Stimulated activated naive B cell treated with anti-CD40 and anti-IgM and Interleukin-4, amounts not matched to agents 10 μg/mL and 1 μg/mL and 100 μg/mL, for 72 hours (primary cell): ENCODE data around the gene KRT15.

Source experiments
- ATAC-seq, 2 donors: fragments of 150-1000 bp; cut with Tn5 transposase; replicated peaks; 2 replicates each; pipeline ENCODE4 v1.10.0; 2021; ENCODE audit warnings: moderate library complexity in 1 of 2
- DNase-seq: peaks from one replicate; pipeline ENCODE4 v3.0.0; 2021
- H3K27ac Mint-ChIP-seq: one replicate; pipeline ENCODE4 v1.8.0; 2022; ENCODE audit warnings: mild to moderate bottlenecking, mixed read lengths
- H3K27me3 Mint-ChIP-seq, 2 donors: one replicate each; pipeline ENCODE4 v1.8.0; 2022; ENCODE audit warnings: mixed read lengths in 2 of 2
- H3K36me3 Mint-ChIP-seq, 2 donors: one replicate each; pipeline ENCODE4 v1.8.0; 2022; ENCODE audit warnings: mixed read lengths in 2 of 2, mild to moderate bottlenecking in 1 of 2
- H3K4me1 Mint-ChIP-seq, 2 donors: one replicate each; pipeline ENCODE4 v1.8.0; 2022; ENCODE audit warnings: mixed read lengths in 2 of 2, mild to moderate bottlenecking in 1 of 2
- H3K4me3 Mint-ChIP-seq, 2 donors: one replicate each; pipeline ENCODE4 v1.8.0; 2022; ENCODE audit warnings: mild to moderate bottlenecking in 2 of 2, mixed read lengths in 2 of 2, moderate library complexity in 1 of 2
- H3K9me3 Mint-ChIP-seq, 2 donors: one replicate each; pipeline ENCODE4 v1.8.0; 2022; ENCODE audit warnings: mixed read lengths in 2 of 2, mild to moderate bottlenecking in 1 of 2

The KRT15 gene

DNA sequence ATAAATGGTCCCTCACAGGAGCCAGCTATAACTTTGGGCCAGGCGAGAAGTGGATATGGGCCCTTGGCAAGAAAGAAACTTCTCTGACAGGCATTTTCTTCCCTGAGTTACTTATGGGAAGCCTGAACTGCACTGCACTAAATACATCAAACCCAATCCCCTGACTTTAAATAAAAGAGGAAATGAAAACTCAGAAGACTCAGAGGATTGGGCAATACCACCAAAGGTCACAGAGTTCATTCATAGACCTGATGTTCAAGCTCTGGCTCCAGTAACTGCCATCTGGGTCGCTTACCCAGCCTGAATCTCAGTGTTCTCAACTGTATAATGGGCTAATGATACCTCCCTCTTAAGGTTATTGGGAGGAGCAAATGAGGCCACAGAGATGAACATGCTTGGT, 38.6 kb downstream of the KRT15 start:
- Mint-ChIP-seq H3K27ac (no peak overlapping the region), H3K4me1 (peaks cover 3 to 13% of the 10 kb centered on the region in 2 donors), H3K4me3 (no peak overlapping the region), H3K9me3 (no peaks in the 10 kb centered on the region), H3K27me3 (peaks cover 5 to 11% of the 10 kb centered on the region in 2 donors), H3K36me3 (no peaks in the 10 kb centered on the region)
- DNase-seq (no peak), ATAC-seq (peak; percentile 82)

GRCh38 chr17:41478237-41478636, 40.5 kb downstream of the KRT15 start:
- no peaks in the 10 kb centered on the region for H3K36me3 Mint-ChIP-seq
- ATAC-seq (no peak), DNase-seq (no peak)
- H3K27me3 Mint-ChIP-seq: peaks cover 0 to 1% of the 10 kb centered on the region in 2 donors
- H3K4me3 Mint-ChIP-seq: no peak overlapping the region
- peaks cover 0 to 4% of the 10 kb centered on the region in 2 donors for H3K9me3 Mint-ChIP-seq
- H3K27ac Mint-ChIP-seq: no peak overlapping the region
- H3K4me1 Mint-ChIP-seq: peaks cover 3 to 13% of the 10 kb centered on the region in 2 donors

DNA sequence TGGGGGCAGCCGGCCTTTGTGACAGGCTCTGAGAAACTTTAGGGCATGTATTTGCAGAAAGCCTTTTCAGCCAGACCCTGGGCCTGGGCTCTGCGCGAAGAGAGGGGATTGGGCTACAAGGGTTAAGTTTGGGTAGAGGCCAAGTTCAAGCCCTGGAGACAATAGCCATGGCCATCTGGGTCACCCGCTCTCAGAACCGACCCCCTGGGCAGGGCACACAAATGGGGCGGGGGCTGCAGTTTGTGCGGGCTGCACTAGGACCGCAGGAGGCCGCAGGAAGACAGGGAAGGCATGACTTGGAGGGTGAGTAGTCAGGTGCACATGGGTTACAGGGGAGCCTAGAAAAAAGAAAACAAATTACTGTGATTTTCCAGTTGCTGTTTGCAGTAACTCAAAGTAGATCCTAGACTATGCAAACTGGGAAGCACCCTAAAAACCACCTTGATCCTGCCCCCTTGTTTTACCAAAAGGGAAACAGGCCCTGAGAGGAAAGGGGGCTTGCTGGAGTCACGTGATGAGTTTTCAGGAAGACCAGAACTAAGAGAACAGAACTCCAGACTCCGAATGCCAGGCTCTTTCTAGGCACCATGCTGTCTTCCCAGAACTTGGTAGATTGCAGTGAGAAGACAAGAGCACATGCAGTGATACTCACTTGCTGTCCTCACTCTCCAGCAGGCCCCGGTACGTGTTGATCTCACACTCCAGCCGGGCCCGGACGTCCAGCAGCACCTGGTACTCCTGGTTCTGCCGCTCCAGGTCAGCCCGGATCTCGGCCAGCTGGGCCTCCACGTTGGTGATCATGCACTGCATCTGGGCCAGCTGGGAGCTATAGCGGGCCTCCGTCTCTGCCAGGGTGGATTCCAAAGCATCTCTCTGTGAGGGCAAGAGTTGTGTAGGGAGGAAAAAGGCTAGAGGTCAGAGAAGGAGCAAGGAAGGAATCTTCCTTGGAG, 41.5 kb downstream of the KRT15 start:
- H3K27ac Mint-ChIP-seq: no peak overlapping the region

GRCh38 chr17:41475421-41475820, 43.3 kb downstream of the KRT15 start:
- H3K4me1 Mint-ChIP-seq: peaks cover 3 to 12% of the 10 kb centered on the region in 2 donors
- H3K27ac Mint-ChIP-seq: no peak overlapping the region
- ATAC-seq (no peak), DNase-seq (no peak)
- peaks cover 0 to 8% of the 10 kb centered on the region in 2 donors for H3K27me3 Mint-ChIP-seq
- H3K4me3 Mint-ChIP-seq: no peak overlapping the region
- H3K36me3 Mint-ChIP-seq: no peaks in the 10 kb centered on the region
- H3K9me3 Mint-ChIP-seq: peaks cover 0 to 8% of the 10 kb centered on the region in 2 donors

More for the DNA sequence above, 41.5 kb downstream of the KRT15 start:
- no peaks in the 10 kb centered on the region for H3K36me3 Mint-ChIP-seq
- H3K27me3 Mint-ChIP-seq: peaks cover 0 to 4% of the 10 kb centered on the region in 2 donors
- peaks cover 0 to 8% of the 10 kb centered on the region in 2 donors for H3K9me3 Mint-ChIP-seq
- no peak for DNase-seq
- no peak overlapping the region for H3K4me3 Mint-ChIP-seq
- peaks cover 3 to 13% of the 10 kb centered on the region in 2 donors for H3K4me1 Mint-ChIP-seq
- ATAC-seq: no peak

DNA sequence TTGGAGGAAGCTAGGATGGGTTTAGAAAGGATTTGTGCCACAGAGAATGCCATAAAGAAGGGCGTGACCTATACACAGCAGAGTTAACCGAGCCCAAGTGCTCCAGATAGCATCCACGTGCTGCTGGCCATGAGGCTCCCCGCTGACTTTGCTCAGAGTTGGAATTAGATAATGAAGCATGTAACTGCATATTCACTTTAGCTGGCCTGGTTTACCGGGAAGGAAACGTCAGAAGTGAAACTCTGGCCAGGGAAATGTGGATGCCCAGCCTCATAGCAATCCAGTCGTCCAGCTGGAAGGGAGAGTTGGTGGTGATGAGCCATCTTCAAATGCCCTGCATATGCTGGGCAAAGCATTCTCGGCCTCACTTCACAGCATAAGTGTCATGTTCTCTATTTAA, 43.8 kb downstream of the KRT15 start:
- Mint-ChIP-seq H3K36me3 (no peaks in the 10 kb centered on the region), H3K27ac (no peak overlapping the region), H3K27me3 (peaks cover under 1 to 9% of the 10 kb centered on the region in 2 donors), H3K9me3 (peaks cover 0 to 8% of the 10 kb centered on the region in 2 donors), H3K4me1 (peaks cover under 1 to 6% of the 10 kb centered on the region in 2 donors), H3K4me3 (no peak overlapping the region)
- ATAC-seq (no peak), DNase-seq (no peak)

DNA sequence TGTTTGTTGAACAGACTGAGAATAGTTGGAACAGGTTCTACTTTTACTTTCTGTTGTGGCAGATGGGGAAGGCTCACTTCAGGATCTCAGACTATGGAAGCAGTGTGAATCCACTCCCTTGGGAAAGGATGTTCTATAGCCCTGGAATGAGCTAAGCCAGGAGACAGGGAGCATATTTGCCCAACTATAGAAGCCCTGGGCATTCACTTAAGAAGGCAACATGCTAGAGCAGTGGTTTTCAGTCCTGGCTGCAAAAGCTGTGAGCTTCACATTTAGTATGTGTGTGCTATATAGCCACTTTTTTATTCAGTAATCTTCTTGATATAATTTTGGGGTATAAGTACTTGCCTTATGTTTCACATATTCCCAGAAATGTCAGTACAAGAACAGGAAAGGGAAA, 50.3 kb downstream of the KRT15 start:
- Mint-ChIP-seq H3K9me3 (peaks cover 4 to 7% of the 10 kb centered on the region in 2 donors), H3K4me3 (no peak overlapping the region), H3K4me1 (no peaks in the 10 kb centered on the region), H3K27me3 (peaks cover 27 to 33% of the 10 kb centered on the region in 2 donors), H3K36me3 (no peaks in the 10 kb centered on the region), H3K27ac (no peak overlapping the region)
- ATAC-seq: no peak
- DNase-seq: no peak

DNA sequence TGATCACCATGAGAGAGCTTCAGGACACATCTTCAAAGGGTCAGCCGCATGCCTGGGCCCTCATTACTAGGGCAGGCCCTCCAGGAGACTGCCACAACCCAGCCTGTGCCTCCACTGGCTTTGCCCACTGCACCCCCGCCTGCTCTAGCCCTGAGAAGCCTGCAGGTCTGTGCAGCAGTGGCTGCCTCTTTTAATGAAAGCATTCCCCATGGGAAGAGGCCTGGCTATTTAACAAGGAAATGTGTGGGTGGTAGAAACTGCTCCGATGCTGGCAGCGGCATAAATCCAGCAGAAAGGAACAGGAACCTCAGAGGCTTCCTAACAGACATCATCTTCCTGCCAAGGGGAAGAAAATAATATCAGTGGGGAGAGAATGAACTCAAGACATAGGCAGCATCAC, 51.1 kb downstream of the KRT15 start:
- H3K4me3 Mint-ChIP-seq: no peak overlapping the region
- ATAC-seq (no peak), DNase-seq (no peak)
- peaks cover 27 to 33% of the 10 kb centered on the region in 2 donors for H3K27me3 Mint-ChIP-seq
- H3K36me3 Mint-ChIP-seq: no peaks in the 10 kb centered on the region
- H3K27ac Mint-ChIP-seq: no peak overlapping the region
- H3K9me3 Mint-ChIP-seq: peaks cover 0 to 7% of the 10 kb centered on the region in 2 donors
- H3K4me1 Mint-ChIP-seq: no peaks in the 10 kb centered on the region

- DNase-seq (no peak), ATAC-seq (no peak)
- H3K27ac Mint-ChIP-seq: no peak within 1 kb of the TSS
- H3K27me3 Mint-ChIP-seq: peaks cover 31 to 33% of the 10 kb centered on the region in 2 donors
- H3K4me1 Mint-ChIP-seq: no peaks in the 10 kb centered on the region
- H3K9me3 Mint-ChIP-seq: peaks cover 0 to 7% of the 10 kb centered on the region in 2 donors
- no peak within 1 kb of the TSS for H3K4me3 Mint-ChIP-seq
- H3K36me3 Mint-ChIP-seq: no peaks in the 10 kb centered on the region
Observed at GRCh38 chr17:41466988-41467387, 51.7 kb downstream of the KRT15 start, which contains the start of gene KRT32. TSS of gene KRT32 (minus strand) at chr17:41467386. CDS start at chr17:41467325, 61 bp downstream.

DNA sequence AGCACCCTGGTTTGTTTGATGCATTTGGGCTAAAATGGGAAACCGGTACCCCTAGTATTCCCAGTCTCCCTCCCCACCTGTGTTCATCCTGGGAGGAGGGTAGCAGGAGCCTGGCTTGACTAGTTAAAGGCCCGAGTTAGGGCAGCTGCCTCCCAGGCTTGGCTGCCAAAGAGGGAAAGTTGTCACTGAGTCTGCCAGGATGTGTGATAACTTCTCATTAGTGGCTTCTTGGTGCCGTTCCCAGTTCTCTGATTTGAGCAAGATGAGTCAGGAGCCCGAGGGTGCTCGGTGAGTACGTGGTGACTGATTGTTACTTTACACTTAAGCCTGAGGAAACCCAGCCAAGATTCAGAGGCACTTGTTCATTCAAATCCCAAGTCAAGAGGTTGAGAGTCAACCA, 54.0 kb downstream of the KRT15 start:
- DNase-seq (no peak), ATAC-seq (no peak)
- Mint-ChIP-seq H3K27ac (no peak overlapping the region), H3K4me3 (no peak overlapping the region), H3K36me3 (no peaks in the 10 kb centered on the region), H3K4me1 (no peaks in the 10 kb centered on the region), H3K27me3 (peaks cover 31 to 35% of the 10 kb centered on the region in 2 donors), H3K9me3 (peaks cover 0 to 7% of the 10 kb centered on the region in 2 donors)

DNA sequence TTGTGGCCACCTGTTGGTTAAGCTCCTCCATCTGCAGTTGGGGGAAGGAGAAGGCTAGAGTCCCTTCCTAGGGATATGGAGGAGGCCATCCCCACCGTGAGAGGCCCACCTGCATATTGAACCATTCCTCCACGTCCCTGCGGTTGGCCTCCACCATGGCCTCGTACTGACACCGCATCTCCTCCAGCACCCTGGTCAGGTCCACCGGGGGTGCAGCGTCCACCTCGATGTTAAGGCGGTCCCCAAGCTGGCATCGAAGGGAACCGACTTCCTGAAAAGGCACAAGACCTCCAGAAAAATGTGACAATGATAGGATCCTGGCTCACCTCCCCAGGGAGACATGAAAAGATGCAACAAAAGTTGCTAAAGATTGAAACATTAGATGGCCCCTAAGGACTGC, 54.5 kb downstream of the KRT15 start:
- DNase-seq: no peak
- peaks cover 26 to 34% of the 10 kb centered on the region in 2 donors for H3K27me3 Mint-ChIP-seq
- H3K4me3 Mint-ChIP-seq: no peak overlapping the region
- H3K4me1 Mint-ChIP-seq: no peaks in the 10 kb centered on the region
- peaks cover 0 to 5% of the 10 kb centered on the region in 2 donors for H3K9me3 Mint-ChIP-seq
- no peaks in the 10 kb centered on the region for H3K36me3 Mint-ChIP-seq
- no peak for ATAC-seq
- H3K27ac Mint-ChIP-seq: no peak overlapping the region

- Mint-ChIP-seq H3K27ac (no peak overlapping the region), H3K4me1 (no peaks in the 10 kb centered on the region), H3K36me3 (no peaks in the 10 kb centered on the region), H3K9me3 (peaks cover 0 to 5% of the 10 kb centered on the region in 2 donors), H3K4me3 (no peak overlapping the region), H3K27me3 (peaks cover 27 to 34% of the 10 kb centered on the region in 2 donors)
- DNase-seq (no peak), ATAC-seq (no peak)
Observed at GRCh38 chr17:41463746-41464145, 54.9 kb downstream of the KRT15 start.
